ENCODE results near the gene IPO4. TPM values are rescaled to one million over a fixed set of nuclear protein-coding genes. Genes with fewer than 3 reads are reported as not detected.

Gene IPO4
- total RNA-seq, 1 experiment from 2014 or later: 82.6 TPM

- H3K9me3 Mint-ChIP-seq (ENCODE audit: low read depth, unreplicated experiment): no peaks in the 10 kb centered on the region
- peaks cover 36% of the 10 kb centered on the region for H3K4me1 Mint-ChIP-seq (ENCODE audit: low read depth, unreplicated experiment)
- peak overlapping the region; percentile 28 for H3K27ac Mint-ChIP-seq (ENCODE audit: unreplicated experiment)
- intact Hi-C loops (cut with micrococcal nuclease; ENCODE audit: unreplicated experiment): no loop called here
- CTCF ChIA-PET: no interaction called here
- BruUV-seq (replicated peaks): no TSS peak
- H3K4me3 Mint-ChIP-seq (ENCODE audit: low read depth, unreplicated experiment): no peak overlapping the region
- DNase-seq: no peak
- peaks cover 67% of the 10 kb centered on the region for H3K36me3 Mint-ChIP-seq (ENCODE audit: insufficient read depth, unreplicated experiment)
- H3K27me3 Mint-ChIP-seq (ENCODE audit: unreplicated experiment): no peaks in the 10 kb centered on the region
- TF ChIP-seq CTCF (IDR thresholded peaks at IDR 0.05; ENCODE audit: unreplicated experiment): no peak
Measured at GRCh38 chr14:24144451-24144850, 44.2 kb downstream of the IPO4 start.

DNA sequence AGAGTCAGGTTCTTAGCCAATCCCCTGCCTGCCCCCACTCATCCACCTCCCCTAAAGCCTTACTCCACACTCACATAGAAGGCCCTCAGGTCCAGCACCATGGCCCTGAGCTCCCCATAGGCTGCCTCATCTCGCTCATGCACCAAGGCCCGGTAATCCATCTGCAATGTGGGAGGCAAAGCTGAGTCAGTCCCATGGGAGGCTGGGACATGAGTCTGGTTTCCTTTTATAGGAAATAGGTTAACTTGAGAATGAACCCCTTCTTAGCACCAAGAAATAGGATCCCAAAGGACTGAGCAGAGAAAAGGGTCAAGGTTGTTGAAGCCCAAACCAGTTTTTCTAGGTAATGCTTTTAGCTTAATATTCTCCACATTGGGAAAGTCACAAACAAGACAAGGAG, 45.1 kb downstream of the IPO4 start:
- no peak overlapping the region for H3K4me3 Mint-ChIP-seq (ENCODE audit: low read depth, unreplicated experiment)
- H3K4me1 Mint-ChIP-seq (ENCODE audit: low read depth, unreplicated experiment): peaks cover 33% of the 10 kb centered on the region
- BruUV-seq (replicated peaks): no TSS peak
- no peaks in the 10 kb centered on the region for H3K27me3 Mint-ChIP-seq (ENCODE audit: unreplicated experiment)
- H3K27ac Mint-ChIP-seq (ENCODE audit: unreplicated experiment): no peak overlapping the region
- H3K9me3 Mint-ChIP-seq (ENCODE audit: low read depth, unreplicated experiment): no peaks in the 10 kb centered on the region
- TF ChIP-seq CTCF (IDR thresholded peaks at IDR 0.05; ENCODE audit: unreplicated experiment): no peak
- peaks cover 66% of the 10 kb centered on the region for H3K36me3 Mint-ChIP-seq (ENCODE audit: insufficient read depth, unreplicated experiment)
- intact Hi-C loops (cut with micrococcal nuclease; ENCODE audit: unreplicated experiment): no loop called here
- CTCF ChIA-PET: no interaction called here
- DNase-seq: no peak

- intact Hi-C loops (cut with micrococcal nuclease; ENCODE audit: unreplicated experiment): loop anchor here (2.0 kb wide), 1 partner anchor 26 kb away; the partner anchor contains the start of genes DCAF11 and NRL
- peak; percentile 98 for DNase-seq
- TF ChIP-seq CTCF (IDR thresholded peaks at IDR 0.05; ENCODE audit: unreplicated experiment): no peak
- no peaks in the 10 kb centered on the region for H3K27me3 Mint-ChIP-seq (ENCODE audit: unreplicated experiment)
- H3K9me3 Mint-ChIP-seq (ENCODE audit: low read depth, unreplicated experiment): no peaks in the 10 kb centered on the region
- CTCF ChIA-PET: interaction anchor here (0.8 to 1.7 kb wide), 5 partner anchors 20 to 48 kb away, joined by 3 to 7 read pairs (median 5); partner anchors contain the start of genes DCAF11, IRF9 and NRL
- BruUV-seq (replicated peaks): TSS peak; percentile 2
- peaks cover 63% of the 10 kb centered on the region for H3K36me3 Mint-ChIP-seq (ENCODE audit: insufficient read depth, unreplicated experiment)
- H3K4me3 Mint-ChIP-seq (ENCODE audit: low read depth, unreplicated experiment): peak within 1 kb of the TSS; percentile 89
- peaks cover 38% of the 10 kb centered on the region for H3K4me1 Mint-ChIP-seq (ENCODE audit: low read depth, unreplicated experiment)
- H3K27ac Mint-ChIP-seq (ENCODE audit: unreplicated experiment): peak within 1 kb of the TSS; percentile 88
Measured at GRCh38 chr14:24141097-24141880, 47.3 kb downstream of the IPO4 start, which contains the start of gene EMC9. Gene EMC9 (minus strand): TSS chr14:24141591. CDS start chr14:24141304, 287 bp downstream.

GRCh38 chr14:24139272-24139934, 49.2 kb downstream of the IPO4 start:
- peak overlapping the region; percentile 89 for H3K4me3 Mint-ChIP-seq (ENCODE audit: low read depth, unreplicated experiment)
- H3K4me1 Mint-ChIP-seq (ENCODE audit: low read depth, unreplicated experiment): peaks cover 37% of the 10 kb centered on the region
- H3K27me3 Mint-ChIP-seq (ENCODE audit: unreplicated experiment): no peaks in the 10 kb centered on the region
- no TSS peak for BruUV-seq (replicated peaks)
- CTCF ChIA-PET: no interaction called here
- TF ChIP-seq CTCF (IDR thresholded peaks at IDR 0.05; ENCODE audit: unreplicated experiment): no peak
- no peaks in the 10 kb centered on the region for H3K9me3 Mint-ChIP-seq (ENCODE audit: low read depth, unreplicated experiment)
- intact Hi-C loops (cut with micrococcal nuclease; ENCODE audit: unreplicated experiment): no loop called here
- no peak overlapping the region for H3K27ac Mint-ChIP-seq (ENCODE audit: unreplicated experiment)
- peaks cover 62% of the 10 kb centered on the region for H3K36me3 Mint-ChIP-seq (ENCODE audit: insufficient read depth, unreplicated experiment)
- peak; percentile 36 for DNase-seq

Data from Calu3 (cell line).